ENCODE measurements around the gene FRAS1. TPM values are rescaled to one million over a fixed set of nuclear protein-coding genes. Genes with fewer than 3 reads are reported as not detected.
"Not testable (repeated sequence)": the region's sequence is repeated elsewhere in the genome, so short reads cannot be mapped to it uniquely, and the experiment has no call there.

Gene FRAS1
- total RNA-seq, result not detected in 2 replicates

GRCh38 chr4:78057135-78057599 lies at the start of gene FRAS1:
Gene FRAS1, plus strand, starts transcription at chr4:78057323. Its CDS starts 687 bp downstream, at chr4:78058010.
- Mint-ChIP-seq H3K36me3 (ENCODE audit: low read depth) (no peaks in the 10 kb centered on the region), H3K27ac (no peak within 1 kb of the TSS), H3K27me3 (peaks cover 42% of the 10 kb centered on the region), H3K4me3 (peak within 1 kb of the TSS; percentile 93), H3K4me1 (peaks cover 32% of the 10 kb centered on the region), H3K9me3 (no peaks in the 10 kb centered on the region)
- ATAC-seq (ENCODE audit: low read depth), result peak; percentile 40
- DNase-seq, result peak; percentile 22
- ChIA-PET CTCF (no interaction called here), POLR2A (no interaction called here)
- intact Hi-C loops (cut with micrococcal nuclease), result loop anchor here (5.0 to 10.0 kb wide), 2 partner anchors 558 to 880 kb away; partner anchors contain the start of gene PAQR3
- no peak for TF ChIP-seq CTCF (IDR thresholded peaks at IDR 0.05)

- H3K4me1 Mint-ChIP-seq; H3K27ac Mint-ChIP-seq; H3K4me3 Mint-ChIP-seq; intact Hi-C loops (cut with micrococcal nuclease); H3K36me3 Mint-ChIP-seq (ENCODE audit: low read depth); DNase-seq; POLR2A ChIA-PET; CTCF ChIA-PET; H3K27me3 Mint-ChIP-seq; ATAC-seq (ENCODE audit: low read depth): not testable (repeated sequence)
- H3K9me3 Mint-ChIP-seq, result peaks cover 12% of the 10 kb centered on the region
Measured at GRCh38 chr4:78011003-78011402, 46.1 kb upstream of the FRAS1 start.

GRCh38 chr4:78014889-78015886 lies 41.9 kb upstream of the FRAS1 start:
- ChIA-PET POLR2A (no interaction called here), CTCF (interaction anchor here (0.6 kb wide), 1 partner anchor 51 kb away, joined by 3 read pairs; no protein-coding TSS in a partner anchor)
- H3K27me3 Mint-ChIP-seq, result peaks cover 4% of the 10 kb centered on the region
- H3K9me3 Mint-ChIP-seq, result peaks cover 12% of the 10 kb centered on the region
- TF ChIP-seq CTCF (IDR thresholded peaks at IDR 0.05), result no peak
- no peak for ATAC-seq (ENCODE audit: low read depth)
- DNase-seq, result no peak
- H3K36me3 Mint-ChIP-seq (ENCODE audit: low read depth), result no peaks in the 10 kb centered on the region
- intact Hi-C loops (cut with micrococcal nuclease), result no loop called here
- H3K4me1 Mint-ChIP-seq, result no peaks in the 10 kb centered on the region
- H3K27ac Mint-ChIP-seq, result no peak overlapping the region
- no peak overlapping the region for H3K4me3 Mint-ChIP-seq

GRCh38 chr4:78018271-78019049 lies 38.7 kb upstream of the FRAS1 start:
- CTCF ChIA-PET, result no interaction called here
- Mint-ChIP-seq H3K27ac (no peak overlapping the region), H3K36me3 (ENCODE audit: low read depth) (no peaks in the 10 kb centered on the region), H3K9me3 (no peaks in the 10 kb centered on the region), H3K4me3 (no peak overlapping the region), H3K27me3 (peaks cover 4% of the 10 kb centered on the region), H3K4me1 (no peaks in the 10 kb centered on the region)
- POLR2A ChIA-PET, result no interaction called here
- ATAC-seq (ENCODE audit: low read depth), result no peak
- TF ChIP-seq CTCF (IDR thresholded peaks at IDR 0.05), result no peak
- DNase-seq, result no peak
- intact Hi-C loops (cut with micrococcal nuclease), result no loop called here

- Mint-ChIP-seq H3K27me3 (peaks cover 4% of the 10 kb centered on the region), H3K27ac (no peak overlapping the region), H3K36me3 (ENCODE audit: low read depth) (no peaks in the 10 kb centered on the region), H3K9me3 (no peaks in the 10 kb centered on the region), H3K4me1 (no peaks in the 10 kb centered on the region), H3K4me3 (no peak overlapping the region)
- ATAC-seq (ENCODE audit: low read depth), result no peak
- no peak for TF ChIP-seq CTCF (IDR thresholded peaks at IDR 0.05)
- intact Hi-C loops (cut with micrococcal nuclease), result no loop called here
- POLR2A ChIA-PET, result no interaction called here
- CTCF ChIA-PET, result no interaction called here
- DNase-seq, result no peak
Measured at GRCh38 chr4:78019414-78019813, 37.7 kb upstream of the FRAS1 start.

All from activated B cell treated with CpG ODN at 0.5 μM for 24 hours (primary cell).